ENCODE results near the gene JPH4.

Gene JPH4

GRCh38 chr14:23528555-23528954, 50.0 kb downstream of the JPH4 start:
- H3K27me3 ChIP-seq (ENCODE audit: control insufficient read depth, insufficient read depth, low read length) = no peaks in the 10 kb centered on the region
- no CpG with 5 or more reads among the region's 1 CpG for WGBS (ENCODE audit: insufficient coverage, insufficient read length)

GRCh38 chr14:23525611-23526010, 53.0 kb downstream of the JPH4 start:
- Histone ChIP-seq H3K4me1 (ENCODE audit: control insufficient read depth, insufficient read depth, low read length) (peaks cover 7% of the 10 kb centered on the region; the same call in 1 of the 2 replicates), H3K4me3 (ENCODE audit: low read length) (no peak overlapping the region), H3K9me3 (ENCODE audit: control insufficient read depth, insufficient read depth, low read length) (no peaks in the 10 kb centered on the region), H3K27ac (ENCODE audit: low read length) (no peak overlapping the region), H3K36me3 (ENCODE audit: control insufficient read depth, insufficient read depth, low read length) (peaks cover 29% of the 10 kb centered on the region), H3K27me3 (ENCODE audit: control insufficient read depth, insufficient read depth, low read length) (no peaks in the 10 kb centered on the region)
- no CpG with 5 or more reads among the region's 8 CpGs for whole genome bisulfite sequencing (ENCODE audit: insufficient coverage, insufficient read length)
- no peak for DNase-seq (ENCODE audit: low read depth, low spot score)

More at GRCh38 chr14:23528555-23528954, 50.0 kb downstream of the JPH4 start:
- DNase-seq (ENCODE audit: low read depth, low spot score) = no peak
- Histone ChIP-seq H3K27ac (ENCODE audit: low read length) (no peak overlapping the region), H3K36me3 (ENCODE audit: control insufficient read depth, insufficient read depth, low read length) (peaks cover 39% of the 10 kb centered on the region), H3K9me3 (ENCODE audit: control insufficient read depth, insufficient read depth, low read length) (no peaks in the 10 kb centered on the region), H3K4me3 (ENCODE audit: low read length) (no peak overlapping the region), H3K4me1 (ENCODE audit: control insufficient read depth, insufficient read depth, low read length) (peaks cover 2% of the 10 kb centered on the region; the same call in 1 of the 2 replicates)

GRCh38 chr14:23524954-23525353, 53.6 kb downstream of the JPH4 start:
- Histone ChIP-seq H3K36me3 (ENCODE audit: control insufficient read depth, insufficient read depth, low read length) (peaks cover 29% of the 10 kb centered on the region), H3K27me3 (ENCODE audit: control insufficient read depth, insufficient read depth, low read length) (no peaks in the 10 kb centered on the region), H3K9me3 (ENCODE audit: control insufficient read depth, insufficient read depth, low read length) (no peaks in the 10 kb centered on the region)

DNA sequence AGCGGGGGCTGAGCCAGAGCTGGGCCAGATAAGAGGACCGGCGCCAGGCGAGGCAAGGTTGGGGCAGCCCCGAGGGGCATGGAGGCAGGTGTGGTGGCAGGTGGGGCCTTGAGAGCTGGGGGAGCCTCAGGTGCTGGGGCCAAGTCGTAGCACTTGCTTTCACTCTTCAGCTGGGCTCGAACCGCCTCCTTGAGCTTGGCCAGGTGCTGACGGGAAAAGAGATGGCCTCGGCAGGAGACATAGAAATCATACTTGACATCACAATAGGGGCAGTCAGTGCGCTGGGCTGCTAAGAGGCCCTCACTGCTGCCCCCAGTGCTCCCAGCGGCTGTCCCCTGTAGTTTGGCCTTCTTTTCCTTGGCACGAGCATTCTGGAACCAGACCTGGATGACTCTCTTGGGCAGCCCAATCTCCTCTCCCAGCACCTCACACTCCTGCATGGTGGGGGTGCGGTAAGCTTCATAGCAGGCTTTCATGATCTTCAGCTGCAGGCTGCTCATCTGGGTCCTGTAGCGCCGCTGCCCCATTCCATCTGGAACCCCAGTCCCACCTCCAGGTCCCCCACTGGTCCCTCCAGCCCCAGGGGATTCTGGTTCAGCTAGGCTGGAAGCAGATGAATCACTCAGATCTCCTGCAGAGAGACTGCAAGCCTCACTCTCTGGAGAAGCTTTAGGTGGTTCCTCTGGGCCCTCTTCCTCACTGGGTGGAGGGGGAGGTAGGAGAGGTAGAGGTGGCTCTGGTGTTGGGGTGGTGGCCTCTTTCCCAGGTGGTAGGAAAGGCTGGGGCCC, 55.2 kb downstream of the JPH4 start:
- no peak overlapping the region for H3K27ac ChIP-seq (ENCODE audit: low read length)
- H3K4me3 ChIP-seq (ENCODE audit: low read length) = no peak overlapping the region
- H3K36me3 ChIP-seq (ENCODE audit: control insufficient read depth, insufficient read depth, low read length) = peaks cover 29% of the 10 kb centered on the region
- H3K4me1 ChIP-seq (ENCODE audit: control insufficient read depth, insufficient read depth, low read length) = peaks cover 12% of the 10 kb centered on the region
- no peaks in the 10 kb centered on the region for H3K9me3 ChIP-seq (ENCODE audit: control insufficient read depth, insufficient read depth, low read length)
- no peak for DNase-seq (ENCODE audit: low read depth, low spot score)
- H3K27me3 ChIP-seq (ENCODE audit: control insufficient read depth, insufficient read depth, low read length) = no peaks in the 10 kb centered on the region
- WGBS (ENCODE audit: insufficient coverage, insufficient read length) = no CpG with 5 or more reads among the region's 16 CpGs

More at GRCh38 chr14:23524954-23525353, 53.6 kb downstream of the JPH4 start:
- no CpG with 5 or more reads among the region's 14 CpGs for WGBS (ENCODE audit: insufficient coverage, insufficient read length)
- DNase-seq (ENCODE audit: low read depth, low spot score) = no peak
- Histone ChIP-seq H3K4me3 (ENCODE audit: low read length) (no peak overlapping the region), H3K4me1 (ENCODE audit: control insufficient read depth, insufficient read depth, low read length) (peaks cover 11% of the 10 kb centered on the region), H3K27ac (ENCODE audit: low read length) (no peak overlapping the region)

- peaks cover 13% of the 10 kb centered on the region for H3K4me1 ChIP-seq (ENCODE audit: control insufficient read depth, insufficient read depth, low read length)
- no CpG with 5 or more reads among the region's 9 CpGs for WGBS (ENCODE audit: insufficient coverage, insufficient read length)
- no peaks in the 10 kb centered on the region for H3K27me3 ChIP-seq (ENCODE audit: control insufficient read depth, insufficient read depth, low read length)
- H3K4me3 ChIP-seq (ENCODE audit: low read length) = no peak overlapping the region
- no peaks in the 10 kb centered on the region for H3K9me3 ChIP-seq (ENCODE audit: control insufficient read depth, insufficient read depth, low read length)
- no peak for DNase-seq (ENCODE audit: low read depth, low spot score)
- peaks cover 29% of the 10 kb centered on the region for H3K36me3 ChIP-seq (ENCODE audit: control insufficient read depth, insufficient read depth, low read length)
- H3K27ac ChIP-seq (ENCODE audit: low read length) = no peak overlapping the region
Measured at GRCh38 chr14:23522643-23523198, 55.9 kb downstream of the JPH4 start.

DNA sequence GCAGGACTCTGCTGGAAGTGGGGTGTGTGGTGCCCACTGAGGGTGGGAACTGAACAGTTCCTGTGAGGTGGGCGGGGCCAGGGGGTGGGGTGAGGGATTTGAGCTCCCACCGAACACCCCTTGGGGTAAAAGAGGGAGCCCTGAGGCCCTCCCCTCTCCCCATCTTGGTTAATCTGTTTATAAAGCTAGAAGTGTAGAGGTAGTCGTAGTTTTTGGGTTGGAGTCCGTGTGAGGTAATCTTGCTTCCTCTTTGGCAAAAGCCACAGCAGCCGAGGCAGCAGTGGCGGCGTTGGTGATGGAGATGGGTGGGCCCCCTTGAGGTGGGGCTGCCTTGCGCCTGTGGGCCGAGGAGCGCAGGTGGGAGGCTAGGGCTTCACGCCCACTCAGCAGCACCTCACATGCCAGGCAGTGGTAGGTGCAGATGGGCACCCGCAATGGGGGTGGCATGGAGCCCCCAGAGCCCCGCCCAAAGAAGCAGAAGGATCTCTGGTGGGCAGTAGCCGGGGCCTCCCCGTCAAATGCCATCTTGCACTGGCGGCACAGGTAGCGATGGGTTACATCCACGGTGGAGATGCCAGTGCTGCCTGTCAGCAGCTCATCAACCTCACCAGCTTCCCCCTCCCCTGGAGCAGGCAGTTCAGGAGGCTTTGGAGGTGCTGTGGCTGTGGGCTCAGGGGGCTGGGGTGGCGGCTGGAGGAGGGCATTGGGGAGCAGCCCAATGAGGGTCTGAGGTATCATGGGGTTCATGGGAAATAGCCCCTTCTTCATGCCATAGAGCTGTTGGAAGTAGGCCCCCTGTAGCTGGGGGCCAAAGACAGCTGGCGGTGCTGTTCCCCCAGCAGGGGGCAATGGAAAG, 56.6 kb downstream of the JPH4 start:
- Histone ChIP-seq H3K27ac (ENCODE audit: low read length) (no peak overlapping the region), H3K4me3 (ENCODE audit: low read length) (no peak overlapping the region), H3K4me1 (ENCODE audit: control insufficient read depth, insufficient read depth, low read length) (peaks cover 13% of the 10 kb centered on the region), H3K9me3 (ENCODE audit: control insufficient read depth, insufficient read depth, low read length) (no peaks in the 10 kb centered on the region), H3K27me3 (ENCODE audit: control insufficient read depth, insufficient read depth, low read length) (no peaks in the 10 kb centered on the region), H3K36me3 (ENCODE audit: control insufficient read depth, insufficient read depth, low read length) (peaks cover 24% of the 10 kb centered on the region)
- no CpG with 5 or more reads among the region's 20 CpGs for WGBS (ENCODE audit: insufficient coverage, insufficient read length)
- no peak for DNase-seq (ENCODE audit: low read depth, low spot score)

DNA sequence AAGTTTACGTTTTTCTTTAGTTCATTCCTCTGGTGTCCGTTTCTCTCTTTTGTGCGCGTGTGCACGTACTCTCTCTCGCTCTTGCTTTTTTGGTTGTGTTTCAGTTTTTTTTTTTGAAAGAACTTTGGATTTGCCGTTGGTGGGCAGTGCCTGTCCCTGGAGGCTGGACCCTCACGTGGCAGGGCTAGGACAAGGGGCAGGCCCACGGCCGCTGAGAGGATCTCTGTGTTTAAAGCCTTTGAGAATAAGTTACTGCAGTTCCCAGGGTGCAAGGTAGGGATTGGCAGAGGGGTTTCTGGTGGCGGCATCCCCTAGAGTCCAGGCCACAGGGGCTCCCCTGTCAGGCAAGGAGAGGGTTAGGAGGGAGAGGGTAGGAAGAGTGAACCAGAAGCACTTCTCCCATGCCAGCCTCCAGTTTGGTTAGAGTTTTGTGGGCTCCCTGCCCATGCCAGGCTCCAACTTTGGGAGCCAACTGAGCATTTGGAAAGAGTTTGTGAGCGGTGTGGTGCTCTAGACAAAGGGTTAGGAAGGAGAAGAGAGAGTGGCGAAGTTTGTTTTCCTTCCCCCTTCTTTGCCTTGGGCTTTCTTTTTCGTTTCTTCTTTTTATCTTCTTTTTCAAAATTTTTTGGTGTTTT, 57.6 kb downstream of the JPH4 start:
- no CpG with 5 or more reads among the region's 14 CpGs for WGBS (ENCODE audit: insufficient coverage, insufficient read length)
- no peaks in the 10 kb centered on the region for H3K9me3 ChIP-seq (ENCODE audit: control insufficient read depth, insufficient read depth, low read length)
- no peaks in the 10 kb centered on the region for H3K27me3 ChIP-seq (ENCODE audit: control insufficient read depth, insufficient read depth, low read length)
- no peak overlapping the region for H3K4me3 ChIP-seq (ENCODE audit: low read length)
- DNase-seq (ENCODE audit: low read depth, low spot score) = no peak
- H3K4me1 ChIP-seq (ENCODE audit: control insufficient read depth, insufficient read depth, low read length) = peaks cover 13% of the 10 kb centered on the region
- peaks cover 18% of the 10 kb centered on the region for H3K36me3 ChIP-seq (ENCODE audit: control insufficient read depth, insufficient read depth, low read length)
- H3K27ac ChIP-seq (ENCODE audit: low read length) = no peak overlapping the region

- WGBS (ENCODE audit: insufficient coverage, insufficient read length) = no CpG with 5 or more reads among the region's 4 CpGs
- Histone ChIP-seq H3K36me3 (ENCODE audit: control insufficient read depth, insufficient read depth, low read length) (peaks cover 5% of the 10 kb centered on the region), H3K4me1 (ENCODE audit: control insufficient read depth, insufficient read depth, low read length) (peaks cover 11% of the 10 kb centered on the region)
Measured at GRCh38 chr14:23518709-23519108, 59.9 kb downstream of the JPH4 start.

More at GRCh38 chr14:23518709-23519108, 59.9 kb downstream of the JPH4 start:
- Histone ChIP-seq H3K9me3 (ENCODE audit: control insufficient read depth, insufficient read depth, low read length) (no peaks in the 10 kb centered on the region), H3K27ac (ENCODE audit: low read length) (no peak overlapping the region), H3K27me3 (ENCODE audit: control insufficient read depth, insufficient read depth, low read length) (no peaks in the 10 kb centered on the region), H3K4me3 (ENCODE audit: low read length) (no peak overlapping the region)
- no peak for DNase-seq (ENCODE audit: low read depth, low spot score)

Data from iPS DF 6.9 (cell line).